GM12801 (cell line): ENCODE data around the gene VSIR.

Source experiments
- CTCF ChIP-seq: IDR thresholded peaks from one replicate; pipeline ENCODE4 v1.5.1; 2011; ENCODE audit warnings: control low read depth; ENCODE audit not compliant: insufficient read length; ENCODE audit errors: extremely low read depth

The VSIR gene

GRCh38 chr10:71799112-71799511 is 25.8 kb upstream of the VSIR start:
- no peak for TF ChIP-seq CTCF

- no peak for TF ChIP-seq CTCF
These were observed 24.9 kb upstream of the VSIR start for GRCh38 chr10:71798308-71798624.

- TF ChIP-seq CTCF, result no peak
These were observed 24.4 kb upstream of the VSIR start for GRCh38 chr10:71797533-71798307.

GRCh38 chr10:71796749-71797405 is 23.6 kb upstream of the VSIR start:
- no peak for TF ChIP-seq CTCF

- no peak for TF ChIP-seq CTCF
These were observed 21.9 kb upstream of the VSIR start for GRCh38 chr10:71795248-71795647.

GRCh38 chr10:71790749-71791440 is 17.6 kb upstream of the VSIR start:
- no peak for TF ChIP-seq CTCF

- TF ChIP-seq CTCF, result no peak
These were observed 16.6 kb upstream of the VSIR start for GRCh38 chr10:71789871-71790270.
